WI38 (cell line): ENCODE measurements around the gene IGSF11.
"Not testable (repeated sequence)": the region's sequence is repeated elsewhere in the genome, so short reads cannot be mapped to it uniquely, and the experiment has no call there.

ENCODE experiments used
- H3K4me3 ChIP-seq: 2 replicates; pipeline ENCODE4 v1.5.1; 2011; ENCODE audit warnings: low read depth, mild to moderate bottlenecking, control low read depth, low read length
- CTCF ChIP-seq: IDR thresholded peaks from 2 replicates; pipeline ENCODE4 v1.5.1; 2012; ENCODE audit warnings: low read depth, mild to moderate bottlenecking, control low read depth, low read length

Gene IGSF11

GRCh38 chr3:118977671-118978392, 56.8 kb downstream of the IGSF11 start:
- no peak overlapping the region for H3K4me3 ChIP-seq
- no peak for TF ChIP-seq CTCF

- TF ChIP-seq CTCF, result no peak
- no peak overlapping the region for H3K4me3 ChIP-seq
These were observed 57.5 kb downstream of the IGSF11 start for GRCh38 chr3:118977118-118977517.

- H3K4me3 ChIP-seq, result not testable (repeated sequence)
These were observed 59.2 kb downstream of the IGSF11 start for GRCh38 chr3:118975476-118975875.

GRCh38 chr3:118974356-118975097, 60.1 kb downstream of the IGSF11 start:
- no peak overlapping the region for H3K4me3 ChIP-seq
- TF ChIP-seq CTCF, result no peak

- TF ChIP-seq CTCF, result no peak
- H3K4me3 ChIP-seq, result no peak overlapping the region
These were observed 61.6 kb downstream of the IGSF11 start for GRCh38 chr3:118973050-118973449.

GRCh38 chr3:118970819-118971218, 63.8 kb downstream of the IGSF11 start:
- TF ChIP-seq CTCF, result no peak
- H3K4me3 ChIP-seq, result no peak overlapping the region

- no peak overlapping the region for H3K4me3 ChIP-seq
- TF ChIP-seq CTCF, result no peak
These were observed 66.0 kb downstream of the IGSF11 start for GRCh38 chr3:118968640-118969039.

- TF ChIP-seq CTCF, result no peak
- H3K4me3 ChIP-seq, result no peak overlapping the region
These were observed 66.5 kb downstream of the IGSF11 start for GRCh38 chr3:118968111-118968510.
